ENCODE data around the gene RAB11FIP3. TPM values are rescaled to one million over a fixed set of nuclear protein-coding genes. Genes with fewer than 3 reads are reported as not detected.
A peak's percentile ranks its signal among the peaks of the same experiment; 100 is the strongest.

Gene RAB11FIP3
- total and polyA plus RNA-seq, 2 of the 13 experiments (the other 11 are each of a cell fraction or from before 2014, with no cell fraction given) = 34.3 to 57.6 TPM

DNA sequence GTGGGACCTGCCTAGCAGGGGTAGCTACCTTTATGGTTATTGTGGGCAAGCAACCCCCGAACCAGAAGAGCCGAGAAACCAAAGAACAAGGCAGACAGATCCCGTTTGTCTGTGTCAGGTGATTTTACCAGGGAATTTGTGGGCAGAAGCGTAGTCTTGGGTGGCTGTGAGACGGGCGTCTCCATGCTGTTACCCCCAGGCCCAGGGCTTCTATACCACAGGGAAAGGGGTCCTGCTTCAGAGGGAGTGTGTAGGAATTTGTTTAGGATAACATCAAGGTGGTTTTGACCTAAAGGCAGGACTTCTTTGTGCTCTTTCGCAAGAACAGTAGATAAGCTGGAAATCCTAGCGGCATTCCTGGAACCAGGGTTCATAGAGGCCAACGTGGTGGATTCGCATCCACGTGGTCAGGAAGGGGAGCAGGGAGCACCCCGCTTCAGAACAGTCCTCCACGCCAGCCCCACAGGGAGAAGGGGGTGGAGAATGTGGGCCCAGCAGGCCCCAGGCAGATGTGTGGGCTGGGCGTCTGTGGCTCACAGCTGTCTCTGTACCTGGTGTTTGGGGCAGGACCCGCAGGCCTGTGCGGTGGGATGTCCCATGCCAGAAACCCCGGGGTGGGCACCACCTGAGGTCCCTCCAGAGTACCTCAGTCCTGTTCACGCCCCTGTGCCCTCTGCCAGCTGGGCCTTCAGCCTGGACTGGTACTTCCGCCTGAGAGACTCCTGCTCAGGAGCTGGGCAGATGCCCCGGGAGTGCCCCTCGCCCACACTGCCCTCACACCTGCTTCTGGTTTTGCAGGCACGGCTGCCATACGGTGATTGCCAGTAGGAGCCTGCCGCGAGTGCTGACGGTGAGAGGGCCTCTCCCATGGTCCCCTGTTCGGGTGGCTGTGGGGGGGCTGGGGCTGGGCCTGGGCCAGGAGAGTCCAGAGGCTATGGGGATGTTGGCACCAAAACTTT lies 19.6 kb upstream of the RAB11FIP3 start (continued):
- TF ChIP-seq SP140L (CRISPR knock-in tag; IDR thresholded peaks at IDR 0.05; ENCODE audit: borderline replicate concordance) = no peak
- TF ChIP-seq TEAD3 (CRISPR knock-in tag; optimal IDR thresholded peaks at IDR 0.05; ENCODE audit: borderline replicate concordance) = peak; percentile 96
- TF ChIP-seq ZNF816 (CRISPR knock-in tag; IDR thresholded peaks at IDR 0.05; ENCODE audit: borderline replicate concordance) = peak; percentile 52; the same call in 1 of the 2 replicates
- TF ChIP-seq ARHGAP35 (CRISPR knock-in tag; IDR thresholded peaks at IDR 0.05; ENCODE audit: borderline replicate concordance) = no peak
- peak; percentile 47; the same call in 1 of the 2 replicates for TF ChIP-seq ZBTB42 (CRISPR knock-in tag; IDR thresholded peaks at IDR 0.05)
- no peak for TF ChIP-seq TOPORS (CRISPR knock-in tag; IDR thresholded peaks at IDR 0.05)
- TF ChIP-seq RFXANK (CRISPR knock-in tag; IDR thresholded peaks at IDR 0.05) = peak; percentile 53; the same call in 1 of the 2 replicates
- peak; percentile 93 for TF ChIP-seq ZNF788 (CRISPR knock-in tag; IDR thresholded peaks at IDR 0.05; ENCODE audit: borderline replicate concordance)
- TF ChIP-seq MIER2 (CRISPR knock-in tag; IDR thresholded peaks at IDR 0.05) = peak; percentile 64; the same call in 1 of the 2 replicates
- TF ChIP-seq, protein P1, sequence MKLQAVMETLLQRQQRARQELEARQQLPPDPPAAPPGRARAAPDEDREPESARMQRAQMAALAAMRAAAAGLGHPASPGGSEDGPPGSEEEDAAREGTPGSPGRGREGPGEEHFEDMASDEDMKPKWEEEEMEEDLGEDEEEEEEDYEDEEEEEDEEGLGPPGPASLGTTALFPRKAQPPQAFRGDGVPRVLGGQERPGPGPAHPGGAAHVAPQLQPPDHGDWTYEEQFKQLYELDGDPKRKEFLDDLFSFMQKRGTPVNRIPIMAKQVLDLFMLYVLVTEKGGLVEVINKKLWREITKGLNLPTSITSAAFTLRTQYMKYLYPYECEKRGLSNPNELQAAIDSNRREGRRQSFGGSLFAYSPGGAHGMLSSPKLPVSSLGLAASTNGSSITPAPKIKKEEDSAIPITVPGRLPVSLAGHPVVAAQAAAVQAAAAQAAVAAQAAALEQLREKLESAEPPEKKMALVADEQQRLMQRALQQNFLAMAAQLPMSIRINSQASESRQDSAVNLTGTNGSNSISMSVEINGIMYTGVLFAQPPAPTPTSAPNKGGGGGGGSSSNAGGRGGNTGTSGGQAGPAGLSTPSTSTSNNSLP (IDR thresholded peaks at IDR 0.05; ENCODE audit: low read depth, low read length) = no peak
- TF ChIP-seq, protein P2, sequence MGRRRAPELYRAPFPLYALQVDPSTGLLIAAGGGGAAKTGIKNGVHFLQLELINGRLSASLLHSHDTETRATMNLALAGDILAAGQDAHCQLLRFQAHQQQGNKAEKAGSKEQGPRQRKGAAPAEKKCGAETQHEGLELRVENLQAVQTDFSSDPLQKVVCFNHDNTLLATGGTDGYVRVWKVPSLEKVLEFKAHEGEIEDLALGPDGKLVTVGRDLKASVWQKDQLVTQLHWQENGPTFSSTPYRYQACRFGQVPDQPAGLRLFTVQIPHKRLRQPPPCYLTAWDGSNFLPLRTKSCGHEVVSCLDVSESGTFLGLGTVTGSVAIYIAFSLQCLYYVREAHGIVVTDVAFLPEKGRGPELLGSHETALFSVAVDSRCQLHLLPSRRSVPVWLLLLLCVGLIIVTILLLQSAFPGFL (CRISPR knock-in tag; IDR thresholded peaks at IDR 0.05) = no peak
- TF ChIP-seq JDP2 (CRISPR knock-in tag; IDR thresholded peaks at IDR 0.05; ENCODE audit: borderline replicate concordance) = no peak
- TF ChIP-seq ATF7-NPFF (CRISPR knock-in tag; IDR thresholded peaks at IDR 0.05; ENCODE audit: low read depth) = peak; percentile 66; the same call in 1 of the 2 replicates
- TF ChIP-seq, protein P3, sequence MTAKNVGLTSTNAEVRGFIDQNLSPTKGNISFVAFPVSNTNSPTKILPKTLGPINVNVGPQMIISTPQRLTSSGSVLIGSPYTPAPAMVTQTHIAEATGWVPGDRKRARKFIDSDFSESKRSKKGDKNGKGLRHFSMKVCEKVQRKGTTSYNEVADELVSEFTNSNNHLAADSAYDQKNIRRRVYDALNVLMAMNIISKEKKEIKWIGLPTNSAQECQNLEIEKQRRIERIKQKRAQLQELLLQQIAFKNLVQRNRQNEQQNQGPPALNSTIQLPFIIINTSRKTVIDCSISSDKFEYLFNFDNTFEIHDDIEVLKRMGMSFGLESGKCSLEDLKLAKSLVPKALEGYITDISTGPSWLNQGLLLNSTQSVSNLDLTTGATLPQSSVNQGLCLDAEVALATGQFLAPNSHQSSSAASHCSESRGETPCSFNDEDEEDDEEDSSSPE (CRISPR knock-in tag; IDR thresholded peaks at IDR 0.05) = peak; percentile 61
- peak; percentile 74; the same call in 1 of the 2 replicates for TF ChIP-seq ZNF564 (CRISPR knock-in tag; IDR thresholded peaks at IDR 0.05)
- TF ChIP-seq ZNF567 (CRISPR knock-in tag; IDR thresholded peaks at IDR 0.05; ENCODE audit: borderline replicate concordance) = peak; percentile 88
- no peak for TF ChIP-seq ZNF660 (CRISPR knock-in tag; IDR thresholded peaks at IDR 0.05; ENCODE audit: borderline replicate concordance, low read depth)
- 0 out of 2 replicates have a peak, but pooled peaks have one; percentile 22 for TF ChIP-seq ZNF468 (CRISPR knock-in tag; IDR thresholded peaks at IDR 0.05)
- TF ChIP-seq, protein P4, sequence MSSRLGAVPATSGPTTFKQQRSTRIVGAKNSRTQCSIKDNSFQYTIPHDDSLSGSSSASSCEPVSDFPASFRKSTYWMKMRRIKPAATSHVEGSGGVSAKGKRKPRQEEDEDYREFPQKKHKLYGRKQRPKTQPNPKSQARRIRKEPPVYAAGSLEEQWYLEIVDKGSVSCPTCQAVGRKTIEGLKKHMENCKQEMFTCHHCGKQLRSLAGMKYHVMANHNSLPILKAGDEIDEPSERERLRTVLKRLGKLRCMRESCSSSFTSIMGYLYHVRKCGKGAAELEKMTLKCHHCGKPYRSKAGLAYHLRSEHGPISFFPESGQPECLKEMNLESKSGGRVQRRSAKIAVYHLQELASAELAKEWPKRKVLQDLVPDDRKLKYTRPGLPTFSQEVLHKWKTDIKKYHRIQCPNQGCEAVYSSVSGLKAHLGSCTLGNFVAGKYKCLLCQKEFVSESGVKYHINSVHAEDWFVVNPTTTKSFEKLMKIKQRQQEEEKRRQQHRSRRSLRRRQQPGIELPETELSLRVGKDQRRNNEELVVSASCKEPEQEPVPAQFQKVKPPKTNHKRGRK (CRISPR knock-in tag; IDR thresholded peaks at IDR 0.05) = no peak
- TF ChIP-seq, protein P5, sequence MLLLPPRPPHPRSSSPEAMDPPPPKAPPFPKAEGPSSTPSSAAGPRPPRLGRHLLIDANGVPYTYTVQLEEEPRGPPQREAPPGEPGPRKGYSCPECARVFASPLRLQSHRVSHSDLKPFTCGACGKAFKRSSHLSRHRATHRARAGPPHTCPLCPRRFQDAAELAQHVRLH (CRISPR knock-in tag; IDR thresholded peaks at IDR 0.05; ENCODE audit: borderline replicate concordance, low read depth) = peak; percentile 93; the same call in 1 of the 2 replicates
- no peak for TF ChIP-seq REXO4 (CRISPR knock-in tag; IDR thresholded peaks at IDR 0.05; ENCODE audit: borderline replicate concordance)
- no peak for TF ChIP-seq MTF1 (CRISPR knock-in tag; IDR thresholded peaks at IDR 0.05)
- no peak for TF ChIP-seq ZFP82 (CRISPR knock-in tag; IDR thresholded peaks at IDR 0.05; ENCODE audit: borderline replicate concordance)
